Spleen (tissue), 7 donors: ENCODE data around the gene HMX3.

ENCODE experiments used
- CTCF ChIP-seq, 11 experiments: fragments of 200-600 bp in 7 of 11; fragments of 450-650 bp in 4 of 11; sonication (generic) in 4 of 11; IDR thresholded peaks in 8 of 11; conservative IDR thresholded peaks in 3 of 11; 1 replicate in 7 of 11; 2 replicates in 4 of 11; pipeline versions ENCODE4 v1.4.0 to v1.8.0; 2016 to 2021; ENCODE audit warnings: antibody characterized with exemption in 11 of 11, inconsistent platforms in 4 of 11, mild to moderate bottlenecking in 1 of 11
- POLR2A ChIP-seq, 3 donors: fragments of 450-650 bp; IDR thresholded peaks; one replicate each; pipeline ENCODE4 v1.5.1; 2017; ENCODE audit warnings: antibody characterized with exemption in 3 of 3, mild to moderate bottlenecking in 1 of 3
- donor health status: DM: no; HTN: no; CAD: no; lungs with moderate emphysema.
- donor health status: DM: no; HTN: no; CAD: no.
- donor health status: DM: no; HTN: no; CAD: no.

DNA sequence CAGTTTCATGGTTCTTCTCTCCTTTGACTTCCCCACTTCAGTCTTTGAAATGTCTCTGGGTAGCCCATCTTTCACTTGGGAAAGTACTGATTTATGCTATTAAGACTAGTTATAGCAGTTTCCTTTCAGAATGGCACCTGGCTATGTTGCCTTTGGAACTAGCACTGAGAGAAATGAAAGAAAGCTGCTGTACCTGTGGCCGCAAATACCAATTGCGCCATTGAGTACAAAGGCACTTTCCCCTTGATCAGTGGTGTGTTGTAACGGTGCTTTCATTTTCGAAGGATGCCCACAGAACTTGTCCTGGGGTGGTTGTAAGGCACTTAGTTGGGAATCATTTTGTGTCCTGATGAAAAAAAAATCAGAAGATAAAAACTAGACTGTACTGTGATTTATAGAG is 35.2 kb downstream of the HMX3 start:
- no peak for TF ChIP-seq CTCF (IDR thresholded peaks at IDR 0.05 in 8 of 11, conservative IDR thresholded peaks at IDR 0.05 in 3 of 11)
- TF ChIP-seq POLR2A (IDR thresholded peaks at IDR 0.05): no peak
